Renal cortex interstitium (tissue), 11 donors: ENCODE measurements around the gene LRRC56. TPM values are rescaled to one million over a fixed set of nuclear protein-coding genes. Genes with fewer than 3 reads are reported as not detected.

ENCODE experiments used
- DNase-seq, 11 donors: peaks; one replicate each; pipeline ENCODE4 v3.0.0-alpha.2; 2013; ENCODE audit warnings: low read depth in 9 of 11, low spot score in 4 of 11; ENCODE audit errors: extremely low read depth in 1 of 11
- polyA plus RNA-seq, 3 donors: library from polyadenylated mRNA; unstranded; fragments of 120-200 nt; gene quantifications; one replicate each; pipeline ENCODE4 v1.2.1, GENCODE V29; 2013; ENCODE audit not compliant: insufficient read length in 3 of 3

Gene LRRC56
- polyA plus RNA-seq, 3 donors, result 2.9 to 6.0 (median 4.3) TPM

DNA sequence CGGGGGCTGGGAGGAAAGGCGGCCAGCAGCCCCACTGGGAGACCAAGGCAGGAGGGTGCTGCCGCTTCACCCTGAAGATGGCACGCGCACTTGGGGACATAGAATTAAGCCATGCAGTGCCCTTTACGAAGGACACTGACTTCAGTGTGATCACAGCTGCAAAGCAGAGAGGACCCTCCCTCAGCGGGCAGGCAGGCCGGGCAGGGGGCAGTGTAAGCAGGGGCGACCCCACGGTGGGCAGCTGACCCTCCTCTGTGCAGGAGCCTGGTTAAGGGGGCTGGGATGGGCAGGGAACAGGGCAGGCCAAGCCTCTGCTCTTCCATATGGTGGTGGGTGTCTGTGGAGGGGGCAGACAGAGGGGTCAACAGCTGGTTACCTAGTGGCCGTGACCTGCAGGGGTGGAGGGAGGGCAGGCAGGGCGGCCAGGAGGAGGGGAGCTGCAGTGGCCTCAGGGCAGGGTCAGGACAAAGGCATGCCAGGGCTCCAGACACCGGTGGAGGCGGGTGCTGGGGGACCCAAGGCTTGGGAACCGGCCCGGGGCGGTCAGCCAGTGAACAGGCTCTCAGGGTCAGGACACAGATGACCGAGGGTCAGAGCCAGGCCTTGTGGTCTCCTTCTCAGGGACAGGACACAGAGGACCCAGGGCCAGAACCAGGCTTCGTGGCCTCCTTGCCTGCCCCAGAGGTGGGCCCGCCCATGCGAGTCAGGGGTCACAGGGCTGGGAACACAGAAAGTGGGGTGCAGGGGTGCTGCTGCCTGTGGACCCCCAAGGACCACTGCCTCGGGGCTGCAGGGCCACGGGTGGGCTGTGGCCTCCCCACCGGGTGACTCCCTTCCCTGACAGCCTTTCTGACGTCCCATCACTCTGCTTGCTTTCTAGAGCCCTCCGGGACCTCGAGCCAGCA lies 16.0 kb downstream of the LRRC56 start:
- DNase-seq, result no peak

- no peak for DNase-seq
Measured at GRCh38 chr11:553988-554340, 16.6 kb downstream of the LRRC56 start.

- DNase-seq, result peak in 4 of 11 donors; percentile 54 to 76 (median 64)
Measured at GRCh38 chr11:554428-555226, 17.3 kb downstream of the LRRC56 start.

DNA sequence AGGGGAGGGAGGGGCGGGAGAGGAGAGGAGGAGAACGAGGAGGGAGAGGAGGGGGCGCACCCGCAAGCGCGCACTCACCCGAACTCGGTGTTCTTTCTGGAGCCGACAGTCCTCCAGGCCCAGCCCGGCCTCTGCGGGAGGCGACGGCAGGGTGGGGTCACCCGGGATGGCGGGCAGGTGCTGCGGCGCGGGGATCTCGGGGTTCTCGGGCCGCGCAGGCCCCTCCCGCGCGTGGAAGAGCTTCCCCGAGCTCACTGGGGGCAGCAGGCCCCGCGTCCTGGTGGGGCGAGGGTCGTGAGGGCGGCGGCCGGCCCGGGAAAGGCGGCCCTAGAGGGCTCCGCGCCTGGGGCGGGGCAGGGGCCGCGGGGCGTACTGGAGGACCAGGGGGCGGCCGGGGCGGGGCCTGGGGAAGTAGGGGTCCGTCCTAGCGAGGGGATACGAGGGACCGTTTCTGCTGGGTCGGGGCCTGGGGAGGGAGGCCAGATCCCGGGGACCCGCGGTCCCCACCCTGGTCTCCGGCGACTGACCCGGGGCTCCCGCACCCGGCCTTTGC lies 18.0 kb downstream of the LRRC56 start:
- DNase-seq, result no peak

DNA sequence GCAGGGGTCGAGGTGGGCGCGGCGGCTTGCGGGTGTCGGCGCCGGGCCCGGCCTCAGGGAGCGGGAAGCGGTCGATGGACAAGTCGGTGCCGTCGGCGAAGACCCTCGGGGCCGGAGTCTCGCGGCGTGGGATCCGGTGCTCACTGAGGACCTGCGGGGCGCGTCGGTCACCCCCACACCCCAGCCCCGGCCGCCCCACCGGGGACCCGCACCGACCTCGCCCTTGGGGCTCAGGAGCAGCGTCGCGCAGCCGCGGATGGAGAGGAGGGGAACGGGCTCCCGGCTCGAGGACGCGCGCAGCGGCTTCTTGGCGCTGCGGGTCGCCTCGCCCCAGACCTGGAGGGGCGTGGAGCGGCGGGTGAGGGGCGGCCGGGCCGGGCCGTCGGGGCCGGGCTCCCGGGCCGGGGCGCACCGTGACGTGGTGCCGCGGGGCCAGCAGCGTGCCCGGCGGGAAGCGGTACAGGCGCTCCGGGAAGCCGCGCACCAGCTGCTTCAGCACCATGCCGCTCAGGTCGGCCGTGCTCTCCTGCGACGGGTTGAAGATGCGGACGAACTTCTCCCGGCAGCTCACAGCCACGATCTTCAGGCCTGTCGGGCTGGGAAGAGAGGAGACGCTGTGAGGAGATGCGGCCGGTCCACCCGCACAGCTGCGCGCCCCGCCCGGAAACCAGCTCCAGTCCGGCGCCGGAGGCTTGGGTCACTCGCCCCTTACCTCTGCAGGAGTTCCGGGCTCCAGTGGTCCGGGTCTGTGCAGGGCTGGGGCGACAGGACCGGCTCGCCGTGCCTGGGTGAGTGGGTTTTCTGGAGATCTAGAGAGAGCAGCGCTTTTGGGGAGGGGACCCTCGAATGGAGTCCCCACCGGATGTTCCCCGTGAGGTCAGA lies 18.7 kb downstream of the LRRC56 start:
- DNase-seq, result no peak

- DNase-seq, result no peak
Measured at GRCh38 chr11:556662-557256, 19.4 kb downstream of the LRRC56 start.

DNA sequence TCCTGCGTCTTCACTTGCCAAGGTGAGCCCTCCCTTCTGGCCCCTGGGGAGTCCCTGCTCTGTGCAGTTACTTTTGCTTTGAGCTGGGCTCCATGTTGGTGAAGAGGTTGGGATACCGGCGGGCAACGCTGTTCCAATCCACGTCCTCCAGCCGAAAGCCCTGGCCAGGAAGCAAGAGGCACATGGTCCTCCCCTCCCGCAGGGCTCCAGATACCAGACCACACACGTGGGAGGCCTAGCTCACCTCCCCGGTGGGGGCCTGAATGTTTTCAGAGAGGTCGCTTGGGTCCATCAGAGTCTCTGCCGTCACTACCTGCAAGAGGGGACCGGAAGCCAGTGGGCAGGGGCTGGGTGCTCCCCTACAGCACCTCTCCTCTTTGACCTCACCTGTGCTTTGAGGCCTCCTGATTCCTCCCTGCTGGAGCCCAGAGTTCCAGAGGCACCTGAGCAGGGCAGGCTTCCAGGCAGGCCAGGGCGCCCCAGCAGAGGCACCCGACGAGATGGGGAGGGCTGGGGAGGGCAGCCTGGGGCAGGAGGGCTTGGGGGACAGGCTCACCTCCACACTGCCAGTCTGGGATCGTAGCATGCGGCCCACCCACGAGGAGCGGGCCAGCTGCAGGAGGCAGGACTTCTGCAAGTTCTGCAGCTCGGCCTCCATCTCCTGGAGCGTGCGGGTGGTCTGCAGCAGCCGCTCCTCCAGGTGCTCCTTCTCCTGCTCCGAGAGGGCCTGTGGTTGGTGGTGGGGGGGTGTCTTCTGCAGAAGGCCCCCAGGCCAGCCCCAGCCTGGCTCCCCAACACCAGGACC lies 20.2 kb downstream of the LRRC56 start:
- no peak for DNase-seq

GRCh38 chr11:558503-558902 lies 21.2 kb downstream of the LRRC56 start:
- DNase-seq, result no peak

GRCh38 chr11:559020-559620 lies 21.8 kb downstream of the LRRC56 start:
- DNase-seq, result no peak

GRCh38 chr11:559712-560304 lies 22.5 kb downstream of the LRRC56 start:
- DNase-seq, result no peak

GRCh38 chr11:560305-561147 lies 23.2 kb downstream of the LRRC56 start, which contains the start of the genes LMNTD2 and RASSF7:
Gene LMNTD2, minus strand, starts transcription at chr11:560738. Its CDS starts 22 bp downstream, at chr11:560716.
Gene RASSF7, plus strand, starts transcription at chr11:560970. Its CDS starts 799 bp downstream, at chr11:561769.
- DNase-seq, result peak in 8 of 11 donors; percentile 72 to 88 (median 80)

DNA sequence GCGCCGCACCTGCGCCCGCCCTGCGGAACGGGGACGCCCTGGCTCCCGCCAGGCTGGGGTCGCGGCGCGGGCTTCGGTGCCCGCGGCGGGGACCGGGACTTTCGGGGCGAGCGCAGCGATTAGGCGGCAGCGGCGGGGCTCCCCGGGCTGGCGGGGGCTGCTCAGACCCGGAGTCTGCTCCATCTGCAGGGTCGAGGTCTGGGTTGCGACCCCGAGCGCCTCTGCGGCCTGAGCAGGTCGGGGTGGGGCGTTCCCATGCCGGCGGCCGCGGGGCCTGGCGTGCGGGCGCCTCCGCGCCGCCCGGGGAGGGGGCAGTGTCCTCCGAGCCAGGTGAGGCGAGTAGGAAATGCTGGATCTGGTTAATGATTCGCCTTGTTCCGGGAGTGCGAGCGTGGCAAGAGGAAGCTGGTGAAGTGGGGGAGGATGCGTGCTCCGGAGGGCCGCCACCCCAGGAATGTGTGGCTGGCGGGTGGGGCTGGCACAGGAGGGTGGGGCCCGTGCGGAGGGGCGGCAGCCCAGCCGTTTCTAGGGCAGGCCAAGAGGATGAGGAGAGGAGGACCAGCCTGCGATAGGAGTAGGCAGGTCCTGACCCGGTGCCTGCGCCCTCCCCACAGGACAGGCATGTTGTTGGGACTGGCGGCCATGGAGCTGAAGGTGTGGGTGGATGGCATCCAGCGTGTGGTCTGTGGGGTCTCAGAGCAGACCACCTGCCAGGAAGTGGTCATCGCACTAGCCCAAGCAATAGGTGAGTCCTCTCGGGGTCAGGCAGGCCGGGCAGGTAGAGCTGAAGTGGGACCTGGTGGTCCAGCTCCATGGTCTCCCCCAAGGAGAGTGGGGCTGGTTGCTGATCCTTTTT lies 24.0 kb downstream of the LRRC56 start:
- peak in 7 of 11 donors; percentile 56 to 87 (median 71) for DNase-seq

DNA sequence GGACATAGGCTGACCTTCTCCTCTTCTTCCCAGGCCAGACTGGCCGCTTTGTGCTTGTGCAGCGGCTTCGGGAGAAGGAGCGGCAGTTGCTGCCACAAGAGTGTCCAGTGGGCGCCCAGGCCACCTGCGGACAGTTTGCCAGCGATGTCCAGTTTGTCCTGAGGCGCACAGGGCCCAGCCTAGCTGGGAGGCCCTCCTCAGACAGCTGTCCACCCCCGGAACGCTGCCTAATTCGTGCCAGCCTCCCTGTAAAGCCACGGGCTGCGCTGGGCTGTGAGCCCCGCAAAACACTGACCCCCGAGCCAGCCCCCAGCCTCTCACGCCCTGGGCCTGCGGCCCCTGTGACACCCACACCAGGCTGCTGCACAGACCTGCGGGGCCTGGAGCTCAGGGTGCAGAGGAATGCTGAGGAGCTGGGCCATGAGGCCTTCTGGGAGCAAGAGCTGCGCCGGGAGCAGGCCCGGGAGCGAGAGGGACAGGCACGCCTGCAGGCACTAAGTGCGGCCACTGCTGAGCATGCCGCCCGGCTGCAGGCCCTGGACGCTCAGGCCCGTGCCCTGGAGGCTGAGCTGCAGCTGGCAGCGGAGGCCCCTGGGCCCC lies 24.8 kb downstream of the LRRC56 start:
- DNase-seq, result no peak

DNA sequence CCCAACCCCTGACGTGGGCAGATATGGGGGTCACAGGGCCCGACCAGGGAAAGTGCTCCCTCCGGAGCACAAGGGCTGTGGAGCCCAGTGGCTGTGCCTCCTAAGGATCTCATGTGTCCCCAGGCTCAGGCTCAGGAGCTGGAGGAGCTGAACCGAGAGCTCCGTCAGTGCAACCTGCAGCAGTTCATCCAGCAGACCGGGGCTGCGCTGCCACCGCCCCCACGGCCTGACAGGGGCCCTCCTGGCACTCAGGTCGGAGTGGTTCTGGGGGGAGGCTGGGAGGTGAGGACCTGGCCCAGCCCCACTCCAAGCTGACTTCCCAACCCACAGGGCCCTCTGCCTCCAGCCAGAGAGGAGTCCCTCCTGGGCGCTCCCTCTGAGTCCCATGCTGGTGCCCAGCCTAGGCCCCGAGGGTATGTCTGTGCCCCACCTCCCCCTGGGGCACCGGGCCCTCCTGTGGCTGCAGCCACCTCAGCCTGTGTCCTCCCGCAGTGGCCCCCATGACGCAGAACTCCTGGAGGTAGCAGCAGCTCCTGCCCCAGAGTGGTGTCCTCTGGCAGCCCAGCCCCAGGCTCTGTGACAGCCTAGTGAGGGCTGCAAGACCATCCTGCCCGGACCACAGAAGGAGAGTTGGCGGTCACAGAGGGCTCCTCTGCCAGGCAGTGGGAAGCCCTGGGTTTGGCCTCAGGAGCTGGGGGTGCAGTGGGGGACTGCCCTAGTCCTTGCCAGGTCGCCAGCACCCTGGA lies 25.9 kb downstream of the LRRC56 start:
- no peak for DNase-seq
